C4-2B (cell line): ENCODE data around the gene OMP.

ENCODE experiments used
- H3K27ac ChIP-seq: fragments of 450-650 bp; 2 replicates; pipeline ENCODE4 v1.5.1; 2017
- ZFX ChIP-seq: fragments of 450-650 bp; IDR thresholded peaks from 2 replicates; pipeline ENCODE4 v1.6.1; 2017
- TF ChIP-seq, protein P1 (sequence below): fragments of 450-650 bp; conservative IDR thresholded peaks from 2 replicates; pipeline ENCODE4 v1.5.1; 2017; ENCODE audit warnings: mild to moderate bottlenecking

OMP gene

DNA sequence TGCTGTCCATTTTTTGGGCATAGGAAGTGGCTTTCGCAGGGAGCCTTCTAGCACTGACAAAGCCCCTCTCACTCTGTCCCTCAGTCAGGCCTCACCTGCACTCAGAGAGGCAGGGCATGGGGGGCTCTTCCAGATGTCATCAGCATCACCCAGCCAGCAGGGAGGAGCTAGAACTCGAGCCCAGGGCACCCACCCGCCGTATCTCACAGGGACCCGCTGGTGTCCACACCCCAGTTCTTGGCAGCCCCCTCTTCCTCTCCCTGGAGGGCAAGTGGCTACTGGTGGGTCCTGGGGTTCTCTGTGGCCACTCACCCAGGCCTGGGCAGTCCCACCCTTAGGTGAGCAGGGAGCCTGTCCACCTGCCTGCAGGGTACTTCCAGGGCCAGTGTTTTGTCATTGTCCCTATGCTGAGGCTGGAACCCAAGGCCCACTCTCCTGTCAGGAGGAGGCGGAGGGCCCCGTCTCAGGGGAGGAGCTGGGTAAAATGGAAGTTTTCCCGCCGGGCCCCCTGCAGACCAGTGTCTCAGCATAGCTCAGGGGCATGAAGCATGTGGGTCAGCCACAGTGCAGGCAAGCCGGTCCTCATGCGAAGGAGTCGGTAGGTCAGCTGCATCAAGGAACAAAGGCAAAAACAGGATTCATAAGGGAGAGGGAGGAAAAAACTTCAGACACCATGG, 47.2 kb downstream of the OMP start:
- no peak overlapping the region for H3K27ac ChIP-seq
- TF ChIP-seq ZFX: no peak
- TF ChIP-seq, protein P1, sequence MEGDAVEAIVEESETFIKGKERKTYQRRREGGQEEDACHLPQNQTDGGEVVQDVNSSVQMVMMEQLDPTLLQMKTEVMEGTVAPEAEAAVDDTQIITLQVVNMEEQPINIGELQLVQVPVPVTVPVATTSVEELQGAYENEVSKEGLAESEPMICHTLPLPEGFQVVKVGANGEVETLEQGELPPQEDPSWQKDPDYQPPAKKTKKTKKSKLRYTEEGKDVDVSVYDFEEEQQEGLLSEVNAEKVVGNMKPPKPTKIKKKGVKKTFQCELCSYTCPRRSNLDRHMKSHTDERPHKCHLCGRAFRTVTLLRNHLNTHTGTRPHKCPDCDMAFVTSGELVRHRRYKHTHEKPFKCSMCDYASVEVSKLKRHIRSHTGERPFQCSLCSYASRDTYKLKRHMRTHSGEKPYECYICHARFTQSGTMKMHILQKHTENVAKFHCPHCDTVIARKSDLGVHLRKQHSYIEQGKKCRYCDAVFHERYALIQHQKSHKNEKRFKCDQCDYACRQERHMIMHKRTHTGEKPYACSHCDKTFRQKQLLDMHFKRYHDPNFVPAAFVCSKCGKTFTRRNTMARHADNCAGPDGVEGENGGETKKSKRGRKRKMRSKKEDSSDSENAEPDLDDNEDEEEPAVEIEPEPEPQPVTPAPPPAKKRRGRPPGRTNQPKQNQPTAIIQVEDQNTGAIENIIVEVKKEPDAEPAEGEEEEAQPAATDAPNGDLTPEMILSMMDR: no peak

DNA sequence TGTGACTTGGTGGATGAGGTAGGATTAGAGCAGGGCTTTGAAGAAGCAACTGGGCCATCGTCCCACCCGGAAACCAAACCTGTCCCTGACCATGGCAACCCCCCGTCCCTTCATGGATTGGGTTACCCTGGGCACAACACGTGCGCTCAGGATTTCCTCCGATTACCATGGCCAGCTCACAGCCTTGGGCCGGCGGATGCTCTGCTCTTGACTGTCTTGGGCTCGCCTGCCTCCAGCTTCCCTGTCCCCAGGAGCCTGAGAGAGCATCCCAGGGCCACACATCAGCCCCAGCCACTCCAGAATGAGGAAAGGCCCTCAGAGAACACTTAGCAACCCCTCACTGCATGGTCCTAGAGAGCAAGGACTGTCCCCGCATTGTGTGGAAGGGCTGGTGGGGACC, 48.2 kb downstream of the OMP start:
- TF ChIP-seq ZFX: no peak
- TF ChIP-seq, protein P1: no peak
- no peak overlapping the region for H3K27ac ChIP-seq

DNA sequence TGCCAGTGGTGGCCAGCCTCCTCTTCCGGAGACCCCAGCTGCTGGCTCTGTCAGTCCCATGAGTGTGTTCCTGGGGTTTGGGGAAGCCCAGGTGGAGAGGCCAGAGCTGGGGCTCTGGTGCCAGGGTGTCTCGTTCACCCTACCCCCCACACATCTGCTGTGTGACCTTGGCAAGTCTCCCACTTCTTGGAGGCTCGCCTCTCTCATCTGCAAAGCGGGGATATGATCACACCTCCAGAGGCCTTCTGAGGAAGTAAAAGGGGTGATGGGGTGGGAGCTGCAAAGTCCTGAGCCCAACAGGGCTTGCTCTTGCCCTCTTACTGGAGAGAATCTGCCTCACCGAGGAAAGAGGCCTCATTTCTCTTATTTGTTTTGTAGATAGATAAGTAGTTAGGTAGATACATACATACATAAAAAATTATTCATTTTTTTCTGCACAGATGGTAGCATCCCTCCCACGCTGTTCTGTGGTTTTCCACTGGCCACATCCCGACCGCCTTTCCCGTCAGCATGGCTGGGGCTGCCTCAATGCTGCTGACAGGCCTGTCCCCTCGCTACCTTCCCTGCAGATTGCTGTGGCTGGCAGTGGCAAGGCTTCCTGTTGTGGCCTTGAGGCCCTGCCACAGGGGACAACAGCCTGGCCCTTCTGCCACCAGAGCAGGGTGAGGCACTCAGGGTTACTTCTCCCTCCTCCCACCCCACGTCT, 49.3 kb downstream of the OMP start:
- H3K27ac ChIP-seq: no peak overlapping the region
- no peak for TF ChIP-seq ZFX
- TF ChIP-seq, protein P1: no peak

DNA sequence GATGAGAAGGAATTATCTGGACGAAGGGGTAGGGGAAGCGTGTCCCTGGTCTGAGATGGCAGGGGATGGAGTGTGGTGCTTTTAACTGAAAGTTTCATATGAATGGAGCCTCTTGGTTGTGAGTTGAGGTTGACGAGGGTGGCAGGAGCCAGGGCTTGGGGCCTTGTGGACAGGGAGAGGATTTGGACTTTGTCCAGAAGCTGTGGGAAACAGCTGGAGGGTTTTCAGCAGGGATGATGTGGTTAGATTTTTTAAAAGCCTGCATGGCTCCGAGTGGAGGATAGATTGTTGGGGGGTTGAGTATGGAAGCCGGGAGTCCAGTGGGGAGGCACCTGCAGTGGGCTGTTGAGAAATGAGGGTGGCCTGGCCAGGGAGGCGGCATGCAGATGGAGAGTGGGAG, 50.2 kb downstream of the OMP start:
- no peak overlapping the region for H3K27ac ChIP-seq
- no peak for TF ChIP-seq ZFX
- TF ChIP-seq, protein P1: no peak
